HFFc6 (cell line): Measurements from ENCODE around the gene GDAP1L1. TPM values are rescaled to one million over a fixed set of nuclear protein-coding genes. Genes with fewer than 3 reads are reported as not detected.
A peak's percentile ranks its signal among the peaks of the same experiment; 100 is the strongest.
"Not testable (repeated sequence)": the region's sequence is repeated elsewhere in the genome, so short reads cannot be mapped to it uniquely, and the experiment has no call there.

Experiments
- DNase-seq: peaks from one replicate; pipeline ENCODE4 v3.0.0-alpha.2; 2018
- H3K27ac Mint-ChIP-seq: 2 replicates; pipeline ENCODE4 v1.8.0; 2020; ENCODE audit warnings: mild to moderate bottlenecking, mixed read lengths
- H3K27me3 Mint-ChIP-seq: 2 replicates; pipeline ENCODE4 v1.8.0; 2021; ENCODE audit warnings: mild to moderate bottlenecking, moderate library complexity, mixed read lengths; ENCODE audit not compliant: insufficient read depth
- H3K36me3 Mint-ChIP-seq: 2 replicates; pipeline ENCODE4 v1.8.0; 2021; ENCODE audit warnings: low read depth, mixed read lengths
- H3K4me1 Mint-ChIP-seq: 2 replicates; pipeline ENCODE4 v1.8.0; 2020; ENCODE audit warnings: low read depth, mixed read lengths
- H3K4me3 Mint-ChIP-seq: 2 replicates; pipeline ENCODE4 v1.8.0; 2020; ENCODE audit warnings: mild to moderate bottlenecking, moderate library complexity, mixed read lengths
- H3K9me3 Mint-ChIP-seq: 2 replicates; pipeline ENCODE4 v1.8.0; 2020; ENCODE audit warnings: mild to moderate bottlenecking, mixed read lengths
- CTCF ChIP-seq: fragments of 200-600 bp; sonication (generic); IDR thresholded peaks from 2 replicates; pipeline ENCODE4 v1.5.0; 2021; ENCODE audit warnings: antibody characterized with exemption, mild to moderate bottlenecking
- total RNA-seq, 6 experiments: library from RNA; stranded (reverse); fragmentation: NEBNext Ultra II Directional; extraction: Animal tissue kit (Norgen Biotek cat#: 25700); gene quantifications; 2 replicates in 1 of 6; 3 replicates in 5 of 6; pipeline ENCODE4 v1.2.3, GENCODE V29; 2021

Gene GDAP1L1
- total RNA-seq, 6 experiments from 2014 or later: not detected

GRCh38 chr20:44224637-44225036 lies 22.5 kb upstream of the GDAP1L1 start:
- peaks cover 6% of the 10 kb centered on the region; the same call in 1 of the 2 replicates for H3K27me3 Mint-ChIP-seq
- TF ChIP-seq CTCF: no peak
- no peaks in the 10 kb centered on the region for H3K36me3 Mint-ChIP-seq
- no peak overlapping the region for H3K27ac Mint-ChIP-seq
- H3K4me1 Mint-ChIP-seq: no peaks in the 10 kb centered on the region
- no peaks in the 10 kb centered on the region for H3K9me3 Mint-ChIP-seq
- H3K4me3 Mint-ChIP-seq: no peak overlapping the region
- no peak for DNase-seq

GRCh38 chr20:44228465-44229258 lies 18.4 kb upstream of the GDAP1L1 start:
- no peak for DNase-seq
- Mint-ChIP-seq H3K27ac (no peak overlapping the region), H3K27me3 (peaks cover 17% of the 10 kb centered on the region), H3K36me3 (no peaks in the 10 kb centered on the region), H3K4me1 (no peaks in the 10 kb centered on the region), H3K9me3 (no peaks in the 10 kb centered on the region), H3K4me3 (no peak overlapping the region)
- TF ChIP-seq CTCF: no peak

DNA sequence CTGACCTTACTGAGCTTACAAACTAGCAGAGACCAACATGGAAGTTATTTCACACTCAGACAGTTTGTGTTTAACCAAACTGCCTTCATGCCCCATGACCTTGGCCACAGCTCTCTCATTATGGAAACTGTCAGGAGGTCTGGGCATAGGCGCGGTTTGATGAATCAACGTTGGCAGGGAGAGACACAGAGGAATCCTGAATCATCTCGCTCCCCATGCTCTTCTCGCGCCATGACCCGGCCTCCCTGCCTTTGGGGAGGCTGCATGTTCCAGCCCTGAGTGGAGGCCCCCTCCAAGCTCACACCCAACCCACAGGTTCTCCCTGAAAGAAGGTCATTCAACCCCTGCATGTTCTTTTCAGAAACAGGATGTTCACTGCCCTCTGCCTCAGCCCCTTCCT lies 15.9 kb upstream of the GDAP1L1 start:
- TF ChIP-seq CTCF: no peak
- Mint-ChIP-seq H3K36me3 (no peaks in the 10 kb centered on the region), H3K27me3 (peaks cover 15% of the 10 kb centered on the region), H3K4me3 (no peak overlapping the region), H3K4me1 (no peaks in the 10 kb centered on the region), H3K9me3 (no peaks in the 10 kb centered on the region), H3K27ac (no peak overlapping the region)
- DNase-seq: no peak

DNA sequence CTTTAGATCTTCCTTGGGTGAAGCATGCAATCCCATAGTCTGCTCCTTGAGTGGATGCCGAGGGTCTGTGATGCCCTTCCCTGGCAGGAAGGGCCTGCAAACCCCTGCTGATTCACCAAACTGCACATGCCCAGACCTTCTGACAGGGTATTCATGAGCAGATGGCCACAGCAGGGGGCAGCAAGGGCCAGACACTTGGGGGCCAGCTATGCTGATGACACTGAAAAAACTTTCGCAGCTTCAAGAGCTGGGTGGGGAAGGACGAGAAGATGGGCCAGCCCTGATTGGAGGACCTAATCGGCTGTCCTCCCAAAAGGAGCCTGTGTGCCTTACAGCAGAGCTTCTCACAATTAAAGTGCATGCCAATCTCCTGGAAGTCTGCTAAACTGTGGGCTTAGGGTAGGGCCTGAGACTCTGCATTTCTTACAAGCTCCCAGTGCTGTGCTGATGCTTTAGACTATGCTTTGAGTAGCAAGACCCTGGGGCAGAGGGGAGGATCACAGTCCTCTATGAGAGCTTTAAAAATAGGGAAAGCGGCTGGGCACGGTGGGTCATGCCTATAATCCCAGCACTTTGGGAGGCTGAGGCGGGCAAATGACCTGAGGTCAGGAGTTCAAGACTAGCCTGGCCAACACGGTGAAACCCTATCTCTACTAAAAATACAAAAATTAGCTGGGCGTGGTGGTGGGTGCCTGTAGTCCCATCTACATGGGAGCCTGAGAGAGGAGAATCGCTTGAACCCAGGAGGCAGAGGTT lies 15.2 kb upstream of the GDAP1L1 start:
- no peak overlapping the region for H3K4me3 Mint-ChIP-seq
- H3K27me3 Mint-ChIP-seq: peaks cover 18% of the 10 kb centered on the region
- no peak for DNase-seq
- H3K27ac Mint-ChIP-seq: no peak overlapping the region
- TF ChIP-seq CTCF: peak; percentile 12; the same call in 1 of the 2 replicates
- H3K36me3 Mint-ChIP-seq: no peaks in the 10 kb centered on the region
- H3K9me3 Mint-ChIP-seq: no peaks in the 10 kb centered on the region
- no peaks in the 10 kb centered on the region for H3K4me1 Mint-ChIP-seq

- not testable (repeated sequence) for H3K27ac Mint-ChIP-seq, DNase-seq, H3K4me1 Mint-ChIP-seq, H3K36me3 Mint-ChIP-seq, H3K9me3 Mint-ChIP-seq, H3K4me3 Mint-ChIP-seq
- H3K27me3 Mint-ChIP-seq: peaks cover 16% of the 10 kb centered on the region
These were observed 14.6 kb upstream of the GDAP1L1 start for GRCh38 chr20:44232469-44232856.

GRCh38 chr20:44233436-44234016 lies 13.6 kb upstream of the GDAP1L1 start:
- Mint-ChIP-seq H3K36me3 (no peaks in the 10 kb centered on the region), H3K27me3 (peaks cover 16% of the 10 kb centered on the region), H3K4me3 (no peak overlapping the region), H3K9me3 (no peaks in the 10 kb centered on the region), H3K4me1 (no peaks in the 10 kb centered on the region), H3K27ac (no peak overlapping the region)
- no peak for TF ChIP-seq CTCF
- DNase-seq: no peak
